Sigmoid colon (tissue), 7 donors: ENCODE results near the gene PCDHB14. TPM values are rescaled to one million over a fixed set of nuclear protein-coding genes. Genes with fewer than 3 reads are reported as not detected.

Source experiments
- DNase-seq: peaks from one replicate; pipeline ENCODE4 v3.0.0-alpha.2; 2019
- H3K27ac ChIP-seq, 4 donors: fragments of 200-600 bp; sonication (generic); one replicate each; pipeline ENCODE4 v1.5.1; 2016 to 2019; ENCODE audit warnings: mild to moderate bottlenecking in 1 of 4
- H3K27me3 ChIP-seq, 3 donors: fragments of 200-600 bp; sonication (generic); one replicate each; pipeline ENCODE4 v1.5.1; 2019; ENCODE audit warnings: mild to moderate bottlenecking in 1 of 3
- H3K36me3 ChIP-seq, 4 donors: fragments of 200-600 bp; sonication (generic); one replicate each; pipeline ENCODE4 v1.5.1; 2016 to 2019
- H3K4me1 ChIP-seq, 4 donors: fragments of 200-600 bp; sonication (generic); one replicate each; pipeline ENCODE4 v1.5.1; 2017 to 2019
- H3K4me3 ChIP-seq, 4 donors: fragments of 200-600 bp; sonication (generic); one replicate each; pipeline ENCODE4 v1.5.1; 2017 to 2019; ENCODE audit warnings: mild to moderate bottlenecking in 2 of 4, moderate library complexity in 1 of 4
- H3K9me3 ChIP-seq, 4 donors: fragments of 200-600 bp in 3 of 4; sonication (generic) in 3 of 4; one replicate each; pipeline versions ENCODE4 v1.5.1 to v1.6.1; 2013 to 2019
- CTCF ChIP-seq, 4 experiments: fragments of 450-650 bp in 3 of 4; fragments of 200-600 bp in 1 of 4; IDR thresholded peaks; one replicate each; pipeline ENCODE4 v1.5.1; 2016 to 2019; ENCODE audit warnings: antibody characterized with exemption in 4 of 4, mild to moderate bottlenecking in 3 of 4, moderate library complexity in 2 of 4
- EP300 ChIP-seq, 4 donors: sonication (generic); formaldehyde crosslinking; IDR thresholded peaks; one replicate each; pipeline ENCODE4 v1.6.1; 2017; ENCODE audit warnings: antibody characterized with exemption in 4 of 4
- POLR2A ChIP-seq, 2 donors: fragments of 450-650 bp; IDR thresholded peaks; one replicate each; pipeline ENCODE4 v1.6.1; 2016; ENCODE audit warnings: antibody characterized with exemption in 2 of 2, mild to moderate bottlenecking in 2 of 2, moderate library complexity in 2 of 2
- POLR2AphosphoS5 ChIP-seq, 4 donors: sonication (generic); formaldehyde crosslinking; IDR thresholded peaks; one replicate each; pipeline ENCODE4 v1.6.1; 2017; ENCODE audit warnings: antibody characterized with exemption in 4 of 4
- whole genome bisulfite sequencing, 2 donors: extraction: QIAGEN DNeasy Blood & Tissue Kit; methylation state at CpG; one replicate each; pipeline ENCODE4 v1.1.7; 2013; 5-methylcytosine and 5-hydroxymethylcytosine counted together
- intact Hi-C: fragments of 100-400 bp; cut with DNase I; formaldehyde crosslinking; loops from one replicate; pipeline ENCODE4 v1.15.1; 2023
- polyA plus RNA-seq, 3 donors: library from polyadenylated mRNA; stranded (reverse); fragments of 200-250 nt; gene quantifications; one replicate each; pipeline ENCODE4 v1.2.3, GENCODE V29; 2013
- total RNA-seq, 4 donors: library from RNA; depleted of rRNA; stranded (reverse); fragments of >200 nt; gene quantifications; one replicate each; pipeline ENCODE4 v1.1.0, GENCODE V29; 2016
- donor health status: healthy with polysubstance abuse.
- donor health status: Bipolar disorder and iron deficiency.
- donor health status: healthy.

PCDHB14 gene
- total and polyA plus RNA-seq, 7 donors: 1.0 to 10.5 (median 7.1) TPM; not detected in 2

GRCh38 chr5:141250576-141250975, 27.4 kb downstream of the PCDHB14 start:
- H3K4me3 ChIP-seq: no peak overlapping the region
- no peaks in the 10 kb centered on the region for H3K4me1 ChIP-seq
- H3K36me3 ChIP-seq: peaks cover 0 to 10% (median 0%) of the 10 kb centered on the region in 4 donors
- H3K9me3 ChIP-seq: peaks cover 43 to 95% (median 61%) of the 10 kb centered on the region in 4 donors
- DNase-seq: no peak
- H3K27ac ChIP-seq: no peak overlapping the region
- TF ChIP-seq POLR2AphosphoS5 (IDR thresholded peaks at IDR 0.05): no peak
- TF ChIP-seq CTCF (IDR thresholded peaks at IDR 0.05): no peak
- TF ChIP-seq POLR2A (IDR thresholded peaks at IDR 0.05): no peak
- TF ChIP-seq EP300 (IDR thresholded peaks at IDR 0.05): no peak
- intact Hi-C loops: no loop called here
- no peaks in the 10 kb centered on the region for H3K27me3 ChIP-seq

- Histone ChIP-seq H3K9me3 (peaks cover 58 to 99% (median 74%) of the 10 kb centered on the region in 4 donors), H3K36me3 (peaks cover 0 to 14% (median 0%) of the 10 kb centered on the region in 4 donors), H3K27me3 (no peaks in the 10 kb centered on the region), H3K4me3 (no peak overlapping the region), H3K4me1 (no peaks in the 10 kb centered on the region), H3K27ac (no peak overlapping the region)
- intact Hi-C loops: no loop called here
- no peak for DNase-seq
- TF ChIP-seq POLR2A (IDR thresholded peaks at IDR 0.05) (no peak), EP300 (IDR thresholded peaks at IDR 0.05) (no peak), POLR2AphosphoS5 (IDR thresholded peaks at IDR 0.05) (no peak), CTCF (IDR thresholded peaks at IDR 0.05) (no peak)
Measured at GRCh38 chr5:141258464-141258863, 35.3 kb downstream of the PCDHB14 start.

DNA sequence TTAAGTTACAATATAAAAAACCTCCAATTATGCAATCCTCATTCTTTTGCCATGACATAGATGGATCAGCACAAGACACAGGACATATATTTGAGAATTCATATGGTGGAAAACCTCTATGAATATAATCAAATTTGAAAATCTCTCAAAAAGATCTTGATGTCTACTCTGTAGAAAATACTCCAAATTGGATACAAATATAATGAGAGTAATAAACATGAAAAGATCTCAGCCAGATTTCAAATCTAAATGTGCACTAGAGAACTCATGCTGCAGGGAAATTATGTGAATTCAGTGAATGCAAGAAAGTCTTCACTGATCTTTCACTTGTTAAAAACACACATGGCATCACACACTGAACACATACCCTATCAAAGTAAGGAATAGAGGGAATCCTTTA, 35.8 kb downstream of the PCDHB14 start:
- DNase-seq: no peak
- no peak overlapping the region for H3K27ac ChIP-seq
- intact Hi-C loops: no loop called here
- H3K27me3 ChIP-seq: no peaks in the 10 kb centered on the region
- peaks cover 57 to 99% (median 76%) of the 10 kb centered on the region in 4 donors for H3K9me3 ChIP-seq
- H3K4me3 ChIP-seq: no peak overlapping the region
- no peaks in the 10 kb centered on the region for H3K4me1 ChIP-seq
- no peak for TF ChIP-seq CTCF (IDR thresholded peaks at IDR 0.05)
- no peak for TF ChIP-seq POLR2AphosphoS5 (IDR thresholded peaks at IDR 0.05)
- no peak for TF ChIP-seq EP300 (IDR thresholded peaks at IDR 0.05)
- no peak for TF ChIP-seq POLR2A (IDR thresholded peaks at IDR 0.05)
- H3K36me3 ChIP-seq: peaks cover 0 to 14% (median 0%) of the 10 kb centered on the region in 4 donors

DNA sequence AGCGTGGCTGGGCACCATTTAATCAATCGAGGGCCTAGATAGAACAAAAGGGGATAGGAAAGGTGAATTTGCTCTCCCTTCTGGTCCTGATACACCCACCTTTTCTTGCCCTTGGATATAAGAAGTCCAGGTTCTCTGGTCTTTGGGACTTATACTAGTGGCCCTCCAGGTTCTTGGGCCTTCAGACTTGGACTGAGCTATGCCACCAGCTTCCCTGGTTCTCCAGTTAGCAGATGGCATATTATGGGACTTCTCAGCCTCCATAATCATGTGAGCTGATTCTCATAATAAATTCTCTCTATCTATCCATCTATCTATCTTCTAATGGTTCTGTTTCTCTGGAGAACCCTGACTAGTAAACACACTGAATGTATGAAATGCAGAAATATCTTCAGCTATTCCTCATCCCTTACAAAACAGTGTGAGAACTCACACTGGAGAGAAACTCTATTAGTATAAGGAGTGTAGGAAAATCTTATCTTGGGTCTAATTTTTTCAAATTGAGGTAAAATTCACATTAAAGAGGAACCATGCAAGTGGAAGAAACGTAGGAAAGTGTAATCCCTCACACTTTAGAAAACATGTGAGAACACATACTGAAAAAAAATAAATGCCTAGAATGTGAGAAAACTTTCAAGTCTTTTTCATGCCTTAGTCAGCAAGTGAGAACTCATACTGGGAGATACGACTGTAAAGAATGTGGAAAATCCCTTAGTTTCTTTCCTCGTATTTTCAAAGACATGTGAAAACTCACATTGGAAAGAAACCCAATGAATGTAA, 37.5 kb downstream of the PCDHB14 start:
- intact Hi-C loops: no loop called here
- WGBS, 2 donors: 65 to 72% methylated on average over 5 of the region's 5 CpGs
- TF ChIP-seq EP300 (IDR thresholded peaks at IDR 0.05): no peak
- TF ChIP-seq CTCF (IDR thresholded peaks at IDR 0.05): no peak
- TF ChIP-seq POLR2AphosphoS5 (IDR thresholded peaks at IDR 0.05): no peak
- TF ChIP-seq POLR2A (IDR thresholded peaks at IDR 0.05): no peak
- Histone ChIP-seq H3K4me1 (no peaks in the 10 kb centered on the region), H3K4me3 (no peak overlapping the region), H3K27ac (no peak overlapping the region), H3K36me3 (peaks cover 0 to 14% (median 0%) of the 10 kb centered on the region in 4 donors), H3K27me3 (no peaks in the 10 kb centered on the region), H3K9me3 (peaks cover 65 to 99% (median 83%) of the 10 kb centered on the region in 4 donors)
- no peak for DNase-seq

DNA sequence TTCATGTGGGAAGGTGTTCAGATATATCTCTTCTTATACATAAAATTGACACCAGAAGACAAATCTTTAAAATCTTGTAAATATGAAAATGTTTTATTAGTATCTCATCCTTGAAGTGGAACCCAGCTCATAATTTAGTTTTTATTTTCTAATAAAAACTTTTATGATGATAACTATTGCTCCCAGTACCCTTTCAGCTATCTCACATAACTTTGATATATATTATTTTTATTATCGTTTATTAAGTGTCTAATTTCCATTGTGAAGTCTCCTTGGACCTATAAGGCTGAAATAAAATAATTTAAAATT, 38.0 kb downstream of the PCDHB14 start:
- H3K4me1 ChIP-seq: no peaks in the 10 kb centered on the region
- WGBS, 2 donors: 40 to 77% methylated on average over 1 of the region's 1 CpG
- no peak for TF ChIP-seq POLR2A (IDR thresholded peaks at IDR 0.05)
- no peak for TF ChIP-seq POLR2AphosphoS5 (IDR thresholded peaks at IDR 0.05)
- TF ChIP-seq CTCF (IDR thresholded peaks at IDR 0.05): no peak
- no peak for TF ChIP-seq EP300 (IDR thresholded peaks at IDR 0.05)
- H3K4me3 ChIP-seq: no peak overlapping the region
- no peak overlapping the region for H3K27ac ChIP-seq
- DNase-seq: no peak
- no peaks in the 10 kb centered on the region for H3K27me3 ChIP-seq
- peaks cover 69 to 99% (median 86%) of the 10 kb centered on the region in 4 donors for H3K9me3 ChIP-seq
- H3K36me3 ChIP-seq: peaks cover 0 to 14% (median 0%) of the 10 kb centered on the region in 4 donors
- intact Hi-C loops: no loop called here
